NT2/D1 (cell line): ENCODE results near the gene C6orf132.
A peak's percentile ranks its signal among the peaks of the same experiment; 100 is the strongest.

Source experiments
- DNase-seq: peaks from one replicate; pipeline ENCODE4 v3.0.0-alpha.2; 2011; ENCODE audit warnings: low read depth, low spot score
- H3K27me3 ChIP-seq: 2 replicates; pipeline ENCODE4 v1.6.0; 2011; ENCODE audit warnings: mild to moderate bottlenecking; ENCODE audit not compliant: insufficient read length, insufficient read depth
- H3K36me3 ChIP-seq: 2 replicates; pipeline ENCODE4 v1.6.1; 2011; ENCODE audit warnings: mild to moderate bottlenecking, low read length, mixed read lengths; ENCODE audit not compliant: insufficient read depth, insufficient read length
- H3K4me1 ChIP-seq: 2 replicates; pipeline ENCODE4 v1.5.1; 2011; ENCODE audit not compliant: insufficient read depth, insufficient read length
- H3K4me3 ChIP-seq: 2 replicates; pipeline ENCODE4 v1.5.1; 2011; ENCODE audit warnings: low read depth; ENCODE audit not compliant: insufficient read length
- H3K9ac ChIP-seq: 2 replicates; pipeline ENCODE4 v1.6.0; 2011; ENCODE audit warnings: low read depth; ENCODE audit not compliant: insufficient read length
- H3K9me3 ChIP-seq: 2 replicates; pipeline ENCODE4 v1.5.1; 2011; ENCODE audit warnings: mild to moderate bottlenecking, low read length; ENCODE audit not compliant: insufficient read depth
- SUZ12 ChIP-seq: IDR thresholded peaks from 2 replicates; pipeline ENCODE4 v1.6.1; 2011; ENCODE audit not compliant: insufficient read length, insufficient read depth; ENCODE audit errors: extremely low read depth
- YY1 ChIP-seq: IDR thresholded peaks from 2 replicates; pipeline ENCODE4 v1.6.1; 2011; ENCODE audit not compliant: insufficient read length, insufficient read depth
- ZNF274 ChIP-seq: IDR thresholded peaks from 2 replicates; pipeline ENCODE4 v1.6.1; 2011; ENCODE audit warnings: mild to moderate bottlenecking, low read depth, low read length

Gene C6orf132

GRCh38 chr6:42150254-42150653 lies 7.8 kb upstream of the C6orf132 start:
- DNase-seq = no peak
- Histone ChIP-seq H3K36me3 (no peaks in the 10 kb centered on the region), H3K4me1 (peaks cover 6% of the 10 kb centered on the region), H3K27me3 (peaks cover 2% of the 10 kb centered on the region), H3K4me3 (no peak overlapping the region), H3K9ac (no peak overlapping the region), H3K9me3 (no peaks in the 10 kb centered on the region)
- TF ChIP-seq ZNF274 = no peak
- TF ChIP-seq SUZ12 = no peak
- no peak for TF ChIP-seq YY1

GRCh38 chr6:42148058-42148457 lies 5.6 kb upstream of the C6orf132 start:
- TF ChIP-seq YY1 (no peak), SUZ12 (no peak), ZNF274 (no peak)
- H3K36me3 ChIP-seq = no peaks in the 10 kb centered on the region
- no peak for DNase-seq
- peaks cover 6% of the 10 kb centered on the region for H3K4me1 ChIP-seq
- peaks cover 3% of the 10 kb centered on the region for H3K27me3 ChIP-seq
- no peak overlapping the region for H3K4me3 ChIP-seq
- H3K9me3 ChIP-seq = no peaks in the 10 kb centered on the region
- H3K9ac ChIP-seq = no peak overlapping the region

- Histone ChIP-seq H3K9me3 (no peaks in the 10 kb centered on the region), H3K4me3 (no peak overlapping the region), H3K4me1 (peaks cover 7% of the 10 kb centered on the region), H3K9ac (no peak overlapping the region), H3K36me3 (no peaks in the 10 kb centered on the region), H3K27me3 (peaks cover 8% of the 10 kb centered on the region)
- no peak for DNase-seq
- no peak for TF ChIP-seq ZNF274
- no peak for TF ChIP-seq SUZ12
- TF ChIP-seq YY1 = no peak
These were observed 4.7 kb upstream of the C6orf132 start for GRCh38 chr6:42147138-42147562.

- TF ChIP-seq ZNF274 = no peak
- no peak for TF ChIP-seq YY1
- TF ChIP-seq SUZ12 = no peak
- Histone ChIP-seq H3K9me3 (no peaks in the 10 kb centered on the region), H3K36me3 (peaks cover 4% of the 10 kb centered on the region), H3K27me3 (peaks cover 23% of the 10 kb centered on the region), H3K9ac (peak overlapping the region; percentile 71), H3K4me3 (peak overlapping the region; percentile 62), H3K4me1 (peaks cover 15% of the 10 kb centered on the region)
- no peak for DNase-seq
These were observed 760 bp downstream of the C6orf132 start for GRCh38 chr6:42141603-42142117.

GRCh38 chr6:42140756-42141602 lies 1.4 kb downstream of the C6orf132 start:
- peak overlapping the region; percentile 71 for H3K9ac ChIP-seq
- DNase-seq = no peak
- peaks cover 4% of the 10 kb centered on the region for H3K36me3 ChIP-seq
- no peaks in the 10 kb centered on the region for H3K9me3 ChIP-seq
- no peak for TF ChIP-seq YY1
- TF ChIP-seq SUZ12 = no peak
- no peak for TF ChIP-seq ZNF274
- peaks cover 23% of the 10 kb centered on the region for H3K27me3 ChIP-seq
- peak overlapping the region; percentile 62 for H3K4me3 ChIP-seq
- H3K4me1 ChIP-seq = peaks cover 15% of the 10 kb centered on the region

GRCh38 chr6:42140032-42140431 lies 2.4 kb downstream of the C6orf132 start:
- H3K27me3 ChIP-seq = peaks cover 23% of the 10 kb centered on the region
- peaks cover 6% of the 10 kb centered on the region for H3K36me3 ChIP-seq
- H3K4me1 ChIP-seq = peaks cover 15% of the 10 kb centered on the region
- TF ChIP-seq SUZ12 (no peak), YY1 (no peak), ZNF274 (no peak)
- no peak overlapping the region for H3K9ac ChIP-seq
- no peaks in the 10 kb centered on the region for H3K9me3 ChIP-seq
- no peak overlapping the region for H3K4me3 ChIP-seq
- no peak for DNase-seq
